ENCODE data around the gene KRIT1. TPM values are rescaled to one million over a fixed set of nuclear protein-coding genes. Genes with fewer than 3 reads are reported as not detected.

KRIT1 gene
- total RNA-seq, 1 donor from 2014 or later = 38.3 TPM

DNA sequence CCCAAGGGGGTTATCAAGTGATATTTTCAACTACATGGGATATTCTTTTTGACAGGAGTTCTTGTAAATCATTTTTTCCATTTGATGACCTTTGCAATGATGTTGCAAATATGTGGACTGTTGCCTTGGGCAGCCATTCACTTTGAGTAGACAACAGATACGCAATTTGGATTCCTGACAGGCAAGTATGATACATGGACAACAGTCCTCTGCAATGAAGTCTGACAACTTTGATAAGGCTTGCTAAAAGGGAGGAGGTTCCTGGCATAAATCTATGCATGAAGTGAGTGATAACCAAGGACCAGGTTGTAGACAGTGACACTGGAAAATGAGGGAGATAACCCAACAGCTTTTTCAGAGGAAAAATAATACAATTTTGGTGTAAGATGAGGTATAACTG is 84.4 kb downstream of the KRIT1 start:
- Mint-ChIP-seq H3K4me3 (ENCODE audit: unreplicated experiment) (no peak overlapping the region), H3K9me3 (ENCODE audit: unreplicated experiment) (no peaks in the 10 kb centered on the region), H3K27me3 (ENCODE audit: unreplicated experiment) (peaks cover 30% of the 10 kb centered on the region), H3K4me1 (ENCODE audit: unreplicated experiment) (no peaks in the 10 kb centered on the region), H3K27ac (ENCODE audit: unreplicated experiment) (no peak overlapping the region), H3K36me3 (ENCODE audit: unreplicated experiment) (no peaks in the 10 kb centered on the region)
- TF ChIP-seq, protein P1, sequence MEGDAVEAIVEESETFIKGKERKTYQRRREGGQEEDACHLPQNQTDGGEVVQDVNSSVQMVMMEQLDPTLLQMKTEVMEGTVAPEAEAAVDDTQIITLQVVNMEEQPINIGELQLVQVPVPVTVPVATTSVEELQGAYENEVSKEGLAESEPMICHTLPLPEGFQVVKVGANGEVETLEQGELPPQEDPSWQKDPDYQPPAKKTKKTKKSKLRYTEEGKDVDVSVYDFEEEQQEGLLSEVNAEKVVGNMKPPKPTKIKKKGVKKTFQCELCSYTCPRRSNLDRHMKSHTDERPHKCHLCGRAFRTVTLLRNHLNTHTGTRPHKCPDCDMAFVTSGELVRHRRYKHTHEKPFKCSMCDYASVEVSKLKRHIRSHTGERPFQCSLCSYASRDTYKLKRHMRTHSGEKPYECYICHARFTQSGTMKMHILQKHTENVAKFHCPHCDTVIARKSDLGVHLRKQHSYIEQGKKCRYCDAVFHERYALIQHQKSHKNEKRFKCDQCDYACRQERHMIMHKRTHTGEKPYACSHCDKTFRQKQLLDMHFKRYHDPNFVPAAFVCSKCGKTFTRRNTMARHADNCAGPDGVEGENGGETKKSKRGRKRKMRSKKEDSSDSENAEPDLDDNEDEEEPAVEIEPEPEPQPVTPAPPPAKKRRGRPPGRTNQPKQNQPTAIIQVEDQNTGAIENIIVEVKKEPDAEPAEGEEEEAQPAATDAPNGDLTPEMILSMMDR (IDR thresholded peaks at IDR 0.05) = no peak
- DNase-seq (ENCODE audit: extremely low spot score, unreplicated experiment) = no peak

DNA sequence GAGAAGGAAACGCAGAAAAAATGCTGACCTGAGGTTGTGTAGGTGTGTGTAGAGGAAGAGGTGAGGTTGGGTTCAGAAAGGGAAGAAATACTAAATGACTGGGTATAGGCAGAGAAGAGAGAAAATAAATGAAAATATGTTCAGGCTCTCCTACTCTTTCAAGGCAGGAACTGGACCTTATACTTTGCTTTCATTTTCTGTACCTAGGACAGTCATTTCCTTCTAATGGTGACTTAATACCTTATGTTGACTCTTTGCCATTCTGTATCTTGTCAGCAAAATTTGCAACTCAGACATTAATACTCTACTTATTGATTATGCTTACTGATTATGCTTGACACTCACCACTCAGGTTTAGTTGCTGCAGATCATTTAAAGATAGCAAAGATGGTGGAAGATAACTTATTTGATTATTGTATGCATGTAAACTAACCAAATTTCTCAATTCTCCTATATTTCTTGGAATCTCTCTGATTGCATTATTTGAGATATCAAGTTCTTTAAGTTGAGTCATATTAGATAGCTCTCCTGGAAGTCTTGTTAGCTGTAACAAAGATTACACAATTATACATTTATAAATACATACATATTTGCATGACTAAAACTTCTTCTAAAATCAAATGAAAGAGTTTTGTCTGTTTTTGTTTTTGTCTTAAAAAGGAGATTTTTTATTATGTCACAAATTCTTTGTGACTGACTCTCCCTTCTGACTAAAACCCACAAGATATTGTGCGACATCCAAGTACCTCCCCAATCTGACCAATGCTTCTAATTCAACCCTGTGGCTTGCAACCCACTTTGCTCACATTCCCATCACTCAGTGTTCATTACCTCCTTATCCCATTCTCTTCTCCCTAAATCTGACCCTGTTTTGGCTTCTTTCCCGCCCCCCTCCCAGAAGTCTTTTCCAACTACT is 86.8 kb downstream of the KRIT1 start:
- Mint-ChIP-seq H3K27ac (ENCODE audit: unreplicated experiment) (no peak overlapping the region), H3K4me1 (ENCODE audit: unreplicated experiment) (no peaks in the 10 kb centered on the region), H3K27me3 (ENCODE audit: unreplicated experiment) (peaks cover 32% of the 10 kb centered on the region), H3K9me3 (ENCODE audit: unreplicated experiment) (no peaks in the 10 kb centered on the region), H3K36me3 (ENCODE audit: unreplicated experiment) (no peaks in the 10 kb centered on the region), H3K4me3 (ENCODE audit: unreplicated experiment) (no peak overlapping the region)
- DNase-seq (ENCODE audit: extremely low spot score, unreplicated experiment) = no peak
- TF ChIP-seq, protein P1 (IDR thresholded peaks at IDR 0.05) = no peak

DNA sequence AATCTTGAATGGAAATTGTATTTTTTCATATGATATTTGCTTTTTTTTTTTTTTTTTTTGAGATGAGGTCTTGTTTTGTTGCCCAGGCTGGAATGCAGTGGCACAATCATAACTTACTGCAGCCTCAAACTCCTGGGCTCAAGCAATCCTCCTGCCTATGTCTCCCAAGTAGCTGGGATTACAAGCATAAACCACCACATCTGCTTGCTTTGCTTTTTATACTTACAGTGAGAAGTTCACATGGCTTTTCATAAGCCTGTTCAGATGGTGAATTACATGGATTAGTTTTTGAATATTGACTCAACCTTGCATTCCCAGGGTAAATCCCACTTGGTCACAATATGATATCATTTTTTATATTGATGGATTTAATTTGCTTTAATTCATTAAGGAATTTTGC is 88.7 kb downstream of the KRIT1 start:
- no peak for DNase-seq (ENCODE audit: extremely low spot score, unreplicated experiment)
- TF ChIP-seq, protein P1 (IDR thresholded peaks at IDR 0.05) = no peak
- no peaks in the 10 kb centered on the region for H3K4me1 Mint-ChIP-seq (ENCODE audit: unreplicated experiment)
- H3K36me3 Mint-ChIP-seq (ENCODE audit: unreplicated experiment) = no peaks in the 10 kb centered on the region
- peaks cover 22% of the 10 kb centered on the region for H3K27me3 Mint-ChIP-seq (ENCODE audit: unreplicated experiment)
- no peak overlapping the region for H3K4me3 Mint-ChIP-seq (ENCODE audit: unreplicated experiment)
- H3K9me3 Mint-ChIP-seq (ENCODE audit: unreplicated experiment) = no peaks in the 10 kb centered on the region
- H3K27ac Mint-ChIP-seq (ENCODE audit: unreplicated experiment) = no peak overlapping the region

DNA sequence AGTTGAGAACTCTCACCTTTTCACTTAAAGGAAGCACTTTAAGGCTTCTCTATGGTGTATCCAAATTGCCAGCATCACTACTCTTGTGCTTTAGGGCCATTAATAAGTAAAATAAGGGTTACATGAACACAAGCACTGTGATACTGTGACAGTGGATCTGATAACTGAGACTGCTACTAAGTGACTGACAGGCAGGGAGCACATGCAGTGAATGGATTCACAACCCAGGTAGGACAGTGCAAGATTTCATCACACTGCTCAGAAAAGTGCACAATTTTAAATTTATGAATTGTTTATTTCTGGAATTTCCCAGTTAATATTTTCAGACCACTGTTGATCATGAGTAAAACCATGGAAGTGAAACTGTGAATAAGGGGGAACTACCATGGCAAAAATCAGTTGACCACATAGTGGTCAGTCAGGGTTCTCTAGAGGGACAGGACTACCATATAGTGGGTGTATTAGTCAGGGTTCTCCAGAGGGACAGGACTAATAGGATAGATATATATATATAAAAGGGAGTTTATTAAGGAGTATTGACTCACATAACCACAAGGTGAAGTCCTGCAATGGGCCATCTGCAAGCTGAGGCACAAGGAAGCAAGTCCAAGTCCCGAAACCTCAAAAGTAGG is 90.5 kb downstream of the KRIT1 start:
- Mint-ChIP-seq H3K9me3 (ENCODE audit: unreplicated experiment) (no peaks in the 10 kb centered on the region), H3K4me1 (ENCODE audit: unreplicated experiment) (no peaks in the 10 kb centered on the region), H3K27ac (ENCODE audit: unreplicated experiment) (no peak overlapping the region), H3K4me3 (ENCODE audit: unreplicated experiment) (no peak overlapping the region), H3K36me3 (ENCODE audit: unreplicated experiment) (no peaks in the 10 kb centered on the region), H3K27me3 (ENCODE audit: unreplicated experiment) (peaks cover 10% of the 10 kb centered on the region)
- DNase-seq (ENCODE audit: extremely low spot score, unreplicated experiment) = no peak
- TF ChIP-seq, protein P1 (IDR thresholded peaks at IDR 0.05) = no peak

DNA sequence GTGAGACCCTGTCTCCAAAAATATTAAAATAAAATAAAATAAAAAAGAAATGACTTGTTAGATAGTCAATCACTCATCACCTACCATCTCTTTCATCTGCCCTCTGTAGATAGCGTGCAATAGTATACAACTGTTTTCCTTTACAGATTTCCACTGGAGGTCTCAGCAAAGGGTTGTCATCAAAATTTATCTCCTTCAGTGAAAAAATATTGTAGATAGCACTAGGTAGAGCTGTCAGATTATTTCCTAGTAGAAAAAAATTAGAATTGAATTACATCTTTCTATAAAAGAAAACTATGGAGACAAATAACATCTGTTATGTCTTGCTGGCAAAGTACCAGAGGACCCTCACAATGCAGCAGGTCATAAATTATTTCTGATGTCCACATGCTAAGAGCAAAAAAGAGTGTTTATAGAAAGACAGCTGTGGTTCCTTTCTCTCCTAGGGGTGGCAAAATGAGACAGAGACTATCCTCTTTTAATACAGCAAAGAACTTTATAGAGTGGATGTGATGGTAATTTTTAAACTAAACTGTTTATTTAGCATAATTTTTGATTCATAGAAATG is 95.2 kb downstream of the KRIT1 start:
- Mint-ChIP-seq H3K27me3 (ENCODE audit: unreplicated experiment) (peaks cover 6% of the 10 kb centered on the region), H3K9me3 (ENCODE audit: unreplicated experiment) (no peaks in the 10 kb centered on the region), H3K27ac (ENCODE audit: unreplicated experiment) (no peak overlapping the region), H3K36me3 (ENCODE audit: unreplicated experiment) (no peaks in the 10 kb centered on the region), H3K4me1 (ENCODE audit: unreplicated experiment) (no peaks in the 10 kb centered on the region), H3K4me3 (ENCODE audit: unreplicated experiment) (no peak overlapping the region)
- TF ChIP-seq, protein P1 (IDR thresholded peaks at IDR 0.05) = no peak
- no peak for DNase-seq (ENCODE audit: extremely low spot score, unreplicated experiment)
